Measurements from ENCODE around the gene TBC1D1. TPM values are rescaled to one million over a fixed set of nuclear protein-coding genes. Genes with fewer than 3 reads are reported as not detected.

The TBC1D1 gene
- total RNA-seq, 4 donors from 2014 or later, result 66.2 to 120 (median 87.9) TPM

- Histone ChIP-seq H3K4me1 (peaks cover 0 to 28% (median 0%) of the 10 kb centered on the region in 4 donors), H3K36me3 (no peaks in the 10 kb centered on the region), H3K9me3 (no peaks in the 10 kb centered on the region), H3K27ac (no peak overlapping the region), H3K4me3 (no peak overlapping the region), H3K27me3 (no peaks in the 10 kb centered on the region)
- TF ChIP-seq POLR2A (IDR thresholded peaks at IDR 0.05) (no peak), CTCF (IDR thresholded peaks at IDR 0.05) (no peak)
- DNase-seq, result peak in 1 of 3 donors; percentile 61
Measured at GRCh38 chr4:37995981-37996775, 105.3 kb downstream of the TBC1D1 start.

- no peak overlapping the region for H3K4me3 ChIP-seq
- no peaks in the 10 kb centered on the region for H3K36me3 ChIP-seq
- H3K27ac ChIP-seq, result no peak overlapping the region
- H3K27me3 ChIP-seq, result no peaks in the 10 kb centered on the region
- DNase-seq, result no peak
- H3K9me3 ChIP-seq, result no peaks in the 10 kb centered on the region
- TF ChIP-seq CTCF (IDR thresholded peaks at IDR 0.05), result no peak
- no peak for TF ChIP-seq POLR2A (IDR thresholded peaks at IDR 0.05)
- H3K4me1 ChIP-seq, result peaks cover 0 to 23% (median 0%) of the 10 kb centered on the region in 4 donors
Measured at GRCh38 chr4:37998226-37998625, 107.3 kb downstream of the TBC1D1 start.

- TF ChIP-seq POLR2A (IDR thresholded peaks at IDR 0.05) (no peak), CTCF (IDR thresholded peaks at IDR 0.05) (no peak)
Measured at GRCh38 chr4:37999000-37999716, 108.3 kb downstream of the TBC1D1 start.

GRCh38 chr4:37999965-38000364, 109.1 kb downstream of the TBC1D1 start:
- Histone ChIP-seq H3K27ac (no peak overlapping the region), H3K4me3 (no peak overlapping the region), H3K9me3 (no peaks in the 10 kb centered on the region), H3K4me1 (peaks cover 0 to 21% (median 0%) of the 10 kb centered on the region in 4 donors), H3K27me3 (no peaks in the 10 kb centered on the region), H3K36me3 (no peaks in the 10 kb centered on the region)
- no peak for DNase-seq
- no peak for TF ChIP-seq POLR2A (IDR thresholded peaks at IDR 0.05)
- TF ChIP-seq CTCF (IDR thresholded peaks at IDR 0.05), result no peak

More at GRCh38 chr4:37999000-37999716, 108.3 kb downstream of the TBC1D1 start:
- Histone ChIP-seq H3K4me1 (peaks cover 0 to 23% (median 0%) of the 10 kb centered on the region in 4 donors), H3K4me3 (no peak overlapping the region), H3K9me3 (no peaks in the 10 kb centered on the region), H3K27ac (no peak overlapping the region), H3K36me3 (no peaks in the 10 kb centered on the region), H3K27me3 (no peaks in the 10 kb centered on the region)
- DNase-seq, result no peak

GRCh38 chr4:38001927-38002326, 111.0 kb downstream of the TBC1D1 start:
- Histone ChIP-seq H3K36me3 (no peaks in the 10 kb centered on the region), H3K27ac (no peak overlapping the region), H3K27me3 (no peaks in the 10 kb centered on the region), H3K4me3 (no peak overlapping the region), H3K4me1 (peaks cover 0 to 11% (median 0%) of the 10 kb centered on the region in 4 donors), H3K9me3 (no peaks in the 10 kb centered on the region)
- TF ChIP-seq CTCF (IDR thresholded peaks at IDR 0.05) (no peak), POLR2A (IDR thresholded peaks at IDR 0.05) (no peak)
- DNase-seq, result no peak
